Lung (tissue), 12 donors: Measurements from ENCODE around the gene ADAMTS8. TPM values are rescaled to one million over a fixed set of nuclear protein-coding genes. Genes with fewer than 3 reads are reported as not detected.

Experiments used
- ATAC-seq: fragments of 200-7000 bp; cut with Tn5 transposase; one replicate; pipeline ENCODE4 v1.9.1; 2020; ENCODE audit warnings: moderate number of reproducible peaks; ENCODE audit not compliant: insufficient read depth, low FRiP score
- DNase-seq, 3 donors: peaks; one replicate each; pipeline ENCODE4 v3.0.0-alpha.2; 2013 to 2017
- H3K27ac ChIP-seq, 2 donors: one replicate each; pipeline ENCODE4 v1.5.1; 2013; ENCODE audit warnings: mild to moderate bottlenecking in 2 of 2, moderate library complexity in 2 of 2, control low read depth in 1 of 2, inconsistent platforms in 1 of 2, low read depth in 1 of 2, low read length in 1 of 2
- H3K27me3 ChIP-seq, 3 donors: one replicate each; pipeline ENCODE4 v1.5.1; 2013; ENCODE audit warnings: low read length in 2 of 3; ENCODE audit not compliant: control insufficient read depth in 3 of 3, insufficient read depth in 3 of 3
- H3K36me3 ChIP-seq, 4 donors: one replicate each; pipeline ENCODE4 v1.5.1; 2013; ENCODE audit warnings: low read length in 4 of 4, mild to moderate bottlenecking in 1 of 4, moderate library complexity in 1 of 4; ENCODE audit not compliant: control insufficient read depth in 4 of 4, insufficient read depth in 4 of 4
- H3K4me1 ChIP-seq, 5 donors: one replicate each; pipeline ENCODE4 v1.5.1; 2013; ENCODE audit warnings: low read length in 5 of 5, mild to moderate bottlenecking in 2 of 5, moderate library complexity in 1 of 5; ENCODE audit not compliant: control insufficient read depth in 5 of 5, insufficient read depth in 5 of 5
- H3K4me3 ChIP-seq: one replicate; pipeline ENCODE4 v1.5.1; 2013; ENCODE audit warnings: mild to moderate bottlenecking, control low read depth, moderate library complexity
- H3K9ac ChIP-seq, 2 donors: one replicate each; pipeline ENCODE4 v1.5.1; 2013; ENCODE audit warnings: low read length in 2 of 2, control low read depth in 1 of 2; ENCODE audit not compliant: insufficient read depth in 1 of 2
- H3K9me3 ChIP-seq, 4 donors: one replicate each; pipeline ENCODE4 v1.5.1; 2013; ENCODE audit warnings: low read length in 3 of 4, mild to moderate bottlenecking in 1 of 4, moderate library complexity in 1 of 4; ENCODE audit not compliant: control insufficient read depth in 4 of 4, insufficient read depth in 3 of 4
- WGBS, 2 donors: extraction: QIAGEN DNeasy Blood & Tissue Kit; methylation state at CpG; one replicate each; pipeline ENCODE4 v1.1.7; 2013; 5-methylcytosine and 5-hydroxymethylcytosine counted together
- polyA plus RNA-seq, 2 donors: library from polyadenylated mRNA; stranded (reverse); fragments of 200-250 nt; gene quantifications; one replicate each; pipeline ENCODE4 v1.2.1, GENCODE V29; 2013
- total RNA-seq, 2 donors: library from RNA; depleted of rRNA in 1 of 2; stranded (reverse); fragments of >200 nt in 1 of 2; gene quantifications; one replicate each; pipeline ENCODE4 v1.2.1, GENCODE V29; 2014 to 2021
- TF ChIP-seq, protein P1 (sequence below): IDR thresholded peaks from 2 replicates; pipeline ENCODE4 v1.5.1; 2012; ENCODE audit warnings: mild to moderate bottlenecking; ENCODE audit errors: control extremely low read depth, extremely low read depth
- donor health status: control.
- donor health status: control.
- donor health status: Bipolar disorder and iron deficiency.
- donor health status: healthy.
- donor health status: DM: yes; HTN: yes; CAD: no.

ADAMTS8 gene
- total and polyA plus RNA-seq, 4 donors: 11.3 to 47.7 (median 22.1) TPM

DNA sequence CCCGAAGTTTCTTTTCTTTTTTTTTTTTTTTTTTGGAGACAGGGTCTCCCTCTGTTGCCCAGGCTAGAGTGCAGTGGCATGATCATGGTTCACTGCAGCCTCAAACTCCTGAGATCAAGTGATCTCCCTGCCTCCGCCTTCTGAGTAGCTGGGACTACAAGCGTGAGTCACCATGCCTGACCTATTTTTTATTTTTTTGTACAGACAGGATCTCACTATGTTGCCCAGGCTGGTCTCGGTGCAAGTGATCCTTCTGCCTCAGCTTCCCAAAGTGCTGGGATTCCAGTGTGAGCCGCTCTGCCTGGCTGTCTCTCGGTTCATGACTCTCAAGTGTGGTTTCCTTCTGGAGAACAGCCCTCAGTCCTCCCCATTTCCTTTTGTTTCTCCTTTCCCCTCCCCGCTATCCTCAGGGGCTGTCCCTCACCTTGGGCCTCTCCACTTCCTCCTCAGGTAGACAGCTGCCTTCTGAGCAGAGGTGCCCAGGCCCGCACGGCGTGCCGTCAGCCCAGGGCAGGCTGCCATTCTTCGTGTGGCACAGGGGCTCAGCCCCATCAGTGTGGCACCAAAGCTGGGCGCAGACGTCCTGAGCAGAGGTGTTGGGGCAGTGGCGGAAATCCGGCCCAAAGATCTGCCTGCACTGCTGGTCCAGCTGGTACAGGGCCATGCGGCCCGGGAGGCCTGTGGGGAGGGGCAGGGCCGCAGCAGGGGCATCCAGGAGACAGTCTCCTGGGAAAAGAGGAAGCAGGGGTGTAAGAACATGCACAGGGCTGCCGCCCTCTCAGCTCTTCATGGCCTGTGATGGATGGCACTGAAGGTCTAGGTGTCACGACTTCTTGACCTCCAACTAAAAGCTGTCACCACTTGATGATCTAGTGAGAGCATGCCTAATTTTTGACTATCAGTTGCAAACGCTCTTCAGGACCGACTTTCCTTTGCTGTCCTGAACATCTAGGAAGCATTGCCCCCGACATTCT, 14.0 kb downstream of the ADAMTS8 start:
- H3K9me3 ChIP-seq: no peaks in the 10 kb centered on the region
- H3K27ac ChIP-seq: peak overlapping the region in 1 of 2 donors; percentile 74
- H3K27me3 ChIP-seq: no peaks in the 10 kb centered on the region
- DNase-seq (no peak), ATAC-seq (no peak)
- H3K9ac ChIP-seq: no peak overlapping the region
- no peaks in the 10 kb centered on the region for H3K36me3 ChIP-seq
- no peak overlapping the region for H3K4me3 ChIP-seq
- 63 to 66% methylated on average over 24 of the region's 24 CpGs for WGBS, 2 donors
- TF ChIP-seq, protein P1, sequence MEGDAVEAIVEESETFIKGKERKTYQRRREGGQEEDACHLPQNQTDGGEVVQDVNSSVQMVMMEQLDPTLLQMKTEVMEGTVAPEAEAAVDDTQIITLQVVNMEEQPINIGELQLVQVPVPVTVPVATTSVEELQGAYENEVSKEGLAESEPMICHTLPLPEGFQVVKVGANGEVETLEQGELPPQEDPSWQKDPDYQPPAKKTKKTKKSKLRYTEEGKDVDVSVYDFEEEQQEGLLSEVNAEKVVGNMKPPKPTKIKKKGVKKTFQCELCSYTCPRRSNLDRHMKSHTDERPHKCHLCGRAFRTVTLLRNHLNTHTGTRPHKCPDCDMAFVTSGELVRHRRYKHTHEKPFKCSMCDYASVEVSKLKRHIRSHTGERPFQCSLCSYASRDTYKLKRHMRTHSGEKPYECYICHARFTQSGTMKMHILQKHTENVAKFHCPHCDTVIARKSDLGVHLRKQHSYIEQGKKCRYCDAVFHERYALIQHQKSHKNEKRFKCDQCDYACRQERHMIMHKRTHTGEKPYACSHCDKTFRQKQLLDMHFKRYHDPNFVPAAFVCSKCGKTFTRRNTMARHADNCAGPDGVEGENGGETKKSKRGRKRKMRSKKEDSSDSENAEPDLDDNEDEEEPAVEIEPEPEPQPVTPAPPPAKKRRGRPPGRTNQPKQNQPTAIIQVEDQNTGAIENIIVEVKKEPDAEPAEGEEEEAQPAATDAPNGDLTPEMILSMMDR: no peak
- H3K4me1 ChIP-seq: peaks cover 0 to 20% (median 6%) of the 10 kb centered on the region in 5 donors

DNA sequence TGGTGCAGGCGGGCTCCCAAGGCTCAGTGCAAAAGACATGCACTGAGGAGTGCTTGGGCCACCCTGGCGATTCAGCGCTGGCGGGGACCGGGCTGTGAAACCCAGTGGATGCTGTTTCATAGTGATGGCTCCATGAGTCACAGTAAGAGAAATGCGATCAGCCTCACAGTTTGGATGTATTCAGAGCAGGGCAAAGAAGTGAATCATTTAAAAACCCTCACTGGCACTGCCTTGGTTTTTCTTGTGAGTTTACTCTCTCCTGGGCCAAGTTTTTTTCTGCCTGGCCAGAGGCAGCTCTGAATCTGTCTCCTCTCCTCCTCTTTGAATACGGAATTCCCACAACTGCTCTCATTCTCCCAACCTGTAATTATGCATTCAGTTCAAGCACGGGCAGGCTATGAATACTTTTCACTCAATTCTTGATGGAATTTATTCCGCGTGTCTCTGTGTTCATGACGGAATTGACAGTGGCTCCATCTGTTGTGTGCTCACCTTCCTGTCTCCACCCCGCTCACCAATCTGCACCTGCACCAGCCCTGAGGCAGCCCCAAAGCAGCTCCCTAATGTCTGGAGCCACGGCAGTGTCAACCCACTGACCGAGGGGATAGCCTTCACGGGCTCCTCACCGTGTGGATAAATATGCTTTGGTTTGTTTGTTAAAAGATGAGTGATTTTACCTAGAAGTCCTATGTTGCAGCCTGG, 14.9 kb downstream of the ADAMTS8 start:
- Histone ChIP-seq H3K9ac (no peak overlapping the region), H3K4me1 (peaks cover 0 to 12% (median 3%) of the 10 kb centered on the region in 5 donors), H3K27ac (peak overlapping the region in 1 of 2 donors; percentile 32), H3K4me3 (no peak overlapping the region), H3K36me3 (no peaks in the 10 kb centered on the region), H3K9me3 (no peaks in the 10 kb centered on the region), H3K27me3 (no peaks in the 10 kb centered on the region)
- ATAC-seq (peak; percentile 30), DNase-seq (no peak)
- 88 to 92% methylated on average over 16 of the region's 16 CpGs for WGBS, 2 donors
- TF ChIP-seq, protein P1: no peak

DNA sequence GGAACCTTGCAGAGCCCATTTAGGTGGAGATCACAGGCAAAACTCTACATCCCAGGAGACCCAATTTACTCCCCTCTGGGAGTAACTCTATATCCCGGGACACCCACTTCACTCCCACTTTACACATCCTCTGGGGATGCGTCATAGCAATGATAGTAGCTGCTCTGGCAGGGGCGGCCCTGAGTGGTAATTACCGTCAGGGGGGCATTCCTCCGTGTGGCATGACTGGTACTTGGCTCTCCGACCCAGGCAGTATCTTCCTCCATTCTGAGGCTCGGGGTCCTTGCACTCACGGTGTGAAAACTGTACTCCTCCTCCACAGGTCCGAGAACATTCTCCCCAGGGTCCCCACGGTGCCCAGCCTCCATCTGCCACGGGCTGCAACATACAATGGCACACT, 17.2 kb downstream of the ADAMTS8 start:
- Histone ChIP-seq H3K9ac (no peak overlapping the region), H3K36me3 (no peaks in the 10 kb centered on the region), H3K27me3 (no peaks in the 10 kb centered on the region), H3K4me1 (peaks cover 0 to 9% (median 0%) of the 10 kb centered on the region in 5 donors), H3K27ac (no peak overlapping the region), H3K9me3 (no peaks in the 10 kb centered on the region), H3K4me3 (no peak overlapping the region)
- no peak for DNase-seq
- WGBS, 2 donors: 88 to 94% methylated on average over 11 of the region's 11 CpGs
- TF ChIP-seq, protein P1: no peak
- ATAC-seq: no peak
